Epithelial cell of esophagus (primary cell): ENCODE data around the gene NISCH.

Experiments
- DNase-seq: peaks from one replicate; pipeline ENCODE4 v3.0.0; 2010; ENCODE audit warnings: low read depth
- H3K4me3 ChIP-seq: 2 replicates; pipeline ENCODE4 v1.5.1; 2011; ENCODE audit warnings: mild to moderate bottlenecking, low read length, control low read depth
- CTCF ChIP-seq: IDR thresholded peaks from 2 replicates; pipeline ENCODE4 v1.5.1; 2011; ENCODE audit warnings: low read depth, mild to moderate bottlenecking, low read length, control low read depth, inconsistent platforms; ENCODE audit not compliant: insufficient read depth; ENCODE audit errors: missing control alignments

NISCH gene

DNA sequence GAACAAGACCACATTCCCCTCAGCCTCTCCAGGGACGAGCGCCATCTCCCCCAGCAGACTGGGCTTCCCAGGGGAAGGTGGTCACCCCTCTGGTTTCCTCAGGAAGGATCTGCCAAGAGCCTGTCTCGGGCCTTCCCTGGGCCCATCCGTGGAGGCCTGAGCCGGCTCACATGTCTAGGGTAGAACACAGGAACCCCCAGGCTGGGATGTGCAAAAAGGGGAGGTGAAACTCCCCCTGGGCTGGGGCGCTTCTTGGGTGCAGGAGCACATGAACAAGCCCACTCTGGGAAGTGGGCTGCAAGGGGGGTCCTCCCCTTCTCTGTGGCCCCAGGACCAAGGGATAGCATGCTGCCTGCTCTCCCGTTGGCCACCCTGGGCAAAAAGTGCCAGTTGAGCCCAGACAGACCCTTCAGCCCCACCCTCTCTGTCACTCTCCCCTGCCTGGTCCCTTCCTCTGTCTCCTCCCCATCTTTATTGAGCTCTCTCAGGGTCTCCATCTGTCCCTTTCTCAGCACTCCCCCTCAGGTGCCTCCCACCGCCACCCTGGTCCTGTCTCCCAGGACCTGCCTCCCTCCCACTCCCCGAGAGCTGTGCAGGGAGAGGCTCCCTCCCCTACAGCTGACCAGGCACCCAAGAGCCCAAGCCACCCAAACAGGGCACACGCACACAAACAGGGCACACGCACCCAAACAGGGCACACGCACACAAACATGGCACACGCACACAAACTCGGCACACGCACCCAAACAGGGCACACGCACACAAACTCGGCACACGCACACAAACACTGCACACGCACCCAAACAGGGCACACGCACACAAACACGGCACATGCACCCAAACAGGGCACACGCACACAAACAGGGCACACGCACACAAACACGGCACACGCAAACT is 11.4 kb upstream of the NISCH start:
- no peak for TF ChIP-seq CTCF
- DNase-seq, result no peak
- H3K4me3 ChIP-seq, result no peak overlapping the region

DNA sequence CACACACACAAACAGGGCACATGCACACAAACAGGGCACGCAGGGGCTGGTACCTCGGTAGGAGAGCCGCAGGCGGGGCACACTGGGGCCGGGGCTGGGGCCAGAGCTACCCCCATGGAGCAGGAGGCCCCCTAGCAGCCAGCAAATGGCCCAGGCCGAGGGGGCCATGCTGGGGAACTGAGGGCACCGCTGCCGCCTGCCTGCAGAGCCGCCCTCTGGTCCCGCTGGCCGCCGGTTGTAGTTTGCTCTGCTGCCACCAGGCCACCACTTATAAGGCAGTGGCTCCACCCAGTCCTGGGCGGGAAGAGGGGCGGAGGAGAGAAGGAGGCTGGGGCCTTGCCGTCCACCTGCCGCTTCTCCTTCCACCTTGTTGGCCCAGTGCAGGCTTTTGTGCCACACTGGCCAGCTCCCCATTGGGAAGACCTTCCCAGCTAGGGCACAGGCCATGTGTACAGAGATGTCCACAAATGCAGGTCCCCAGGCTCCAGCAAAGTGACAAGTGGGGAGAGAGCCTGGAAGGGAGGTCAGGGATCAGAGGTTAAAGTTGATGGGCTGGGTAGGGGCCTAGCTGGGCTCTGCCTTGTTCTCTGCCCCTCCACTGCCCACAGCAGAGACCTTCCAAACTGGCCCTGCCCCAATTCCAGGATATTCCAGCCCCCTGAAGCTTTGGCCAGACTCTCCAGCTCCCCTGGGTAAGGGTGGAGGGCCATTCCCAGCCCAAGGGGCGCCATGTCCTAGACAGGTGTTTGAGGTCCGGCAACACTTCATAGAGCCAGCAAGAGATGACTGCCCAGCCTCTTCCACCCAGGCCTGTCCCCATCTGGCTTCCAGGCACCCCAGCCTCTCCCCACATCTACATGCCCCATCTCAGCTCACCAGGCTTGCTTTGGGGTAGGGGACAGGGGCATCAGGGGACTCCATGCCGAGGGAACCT is 10.3 kb upstream of the NISCH start, which contains the start of gene SEMA3G:
SEMA3G (minus strand) TSS at position 244 of the 934 bp plus-strand sequence; CDS start at position 168, 76 bp downstream.
- H3K4me3 ChIP-seq, result no peak within 1 kb of the TSS
- peak; percentile 76 for DNase-seq
- TF ChIP-seq CTCF, result peak; percentile 63

GRCh38 chr3:52446042-52446441 is 9.4 kb upstream of the NISCH start:
- DNase-seq, result no peak
- H3K4me3 ChIP-seq, result no peak overlapping the region
- TF ChIP-seq CTCF, result no peak

- TF ChIP-seq CTCF, result peak; percentile 99
- peak; percentile 53 for DNase-seq
- no peak overlapping the region for H3K4me3 ChIP-seq
Measured at GRCh38 chr3:52446631-52447511, 8.5 kb upstream of the NISCH start.

- TF ChIP-seq CTCF, result no peak
- no peak for DNase-seq
- no peak overlapping the region for H3K4me3 ChIP-seq
Measured at GRCh38 chr3:52447512-52448355, 7.7 kb upstream of the NISCH start.
